Ovary (tissue), 9 donors: Measurements from ENCODE around the gene ARHGAP22. TPM values are rescaled to one million over a fixed set of nuclear protein-coding genes. Genes with fewer than 3 reads are reported as not detected.
A peak's percentile ranks its signal among the peaks of the same experiment; 100 is the strongest.

ENCODE experiments used
- DNase-seq, 5 donors: peaks; one replicate each; pipeline ENCODE4 v3.0.0-alpha.2; 2019 to 2020
- H3K27ac ChIP-seq, 2 donors: fragments of 200-600 bp; one replicate each; pipeline versions ENCODE4 v1.5.1 to v1.8.0; 2019 to 2022
- H3K27me3 ChIP-seq: fragments of 200-600 bp; one replicate; pipeline ENCODE4 v1.8.0; 2022
- H3K36me3 ChIP-seq: fragments of 200-600 bp; sonication (generic); one replicate; pipeline ENCODE4 v1.5.1; 2019
- H3K4me1 ChIP-seq: one replicate; pipeline ENCODE4 v1.8.1; 2013; ENCODE audit warnings: mild to moderate bottlenecking, moderate library complexity; ENCODE audit not compliant: insufficient read depth
- H3K4me3 ChIP-seq: fragments of 200-600 bp; sonication (generic); one replicate; pipeline ENCODE4 v1.5.1; 2017
- H3K9me3 ChIP-seq, 2 donors: fragments of 200-600 bp in 1 of 2; sonication (generic) in 1 of 2; one replicate each; pipeline versions ENCODE4 v1.5.1 to v1.8.1; 2013 to 2019; ENCODE audit warnings: mild to moderate bottlenecking in 1 of 2, moderate library complexity in 1 of 2
- EP300 ChIP-seq: sonication (generic); formaldehyde crosslinking; IDR thresholded peaks from one replicate; pipeline ENCODE4 v1.6.1; 2017; ENCODE audit warnings: antibody characterized with exemption
- POLR2A ChIP-seq: fragments of 450-650 bp; IDR thresholded peaks from one replicate; pipeline ENCODE4 v1.6.1; 2017; ENCODE audit warnings: antibody characterized with exemption, mild to moderate bottlenecking, moderate library complexity
- WGBS, 3 donors: extraction: QIAGEN DNeasy Blood & Tissue Kit in 1 of 3; methylation state at CpG; one replicate each; pipeline versions ENCODE4 v1.1.5 to v1.1.7; 2013 to 2017; 5-methylcytosine and 5-hydroxymethylcytosine counted together
- intact Hi-C, 4 donors: fragments of 100-400 bp; cut with DNase I; formaldehyde crosslinking; loops; one replicate each; pipeline versions ENCODE4 v1.11.0 to v1.15.1; 2022 to 2023
- polyA plus RNA-seq, 2 donors: library from polyadenylated mRNA; stranded (reverse); fragments of 200-250 nt in 1 of 2; fragments of 350-450 nt in 1 of 2; fragmentation: Illumina TruSeq in 1 of 2; extraction: RNeasy Lipid Tissue Mini Kit (QIAGEN cat#74804) in 1 of 2; gene quantifications; one replicate each; pipeline ENCODE4 v1.2.3, GENCODE V29; 2013 to 2014
- total RNA-seq, 7 donors: library from RNA; depleted of rRNA in 2 of 7; stranded (reverse); fragments of >200 nt in 2 of 7; fragmentation: NEBNext Ultra II Directional in 3 of 7; extraction: Animal tissue kit (Norgen Biotek cat#: 25700) in 3 of 7; gene quantifications; one replicate each; pipeline versions ENCODE4 v1.1.0 to v1.2.4, GENCODE V29; 2016 to 2023
- TF ChIP-seq, protein P1 (sequence below), 3 donors: fragments of 450-650 bp in 2 of 3; fragments of 200-600 bp in 1 of 3; IDR thresholded peaks; one replicate each; pipeline versions ENCODE4 v1.5.1 to v1.8.0; 2016 to 2022; ENCODE audit warnings: antibody characterized with exemption in 3 of 3, mild to moderate bottlenecking in 1 of 3
- donor health status: DM: no; HTN: no; CAD: no; lungs with moderate emphysema.
- donor health status: DM: no; HTN: no; CAD: no.
- donor health status: Bipolar disorder and iron deficiency.
- donor health status: DM: yes; HTN: yes; CAD: no.
- donor health status: DM: no; HTN: no; CAD: no.
- donor health status: DM: yes; HTN: yes; CAD: no.

ARHGAP22 gene
- total and polyA plus RNA-seq, 9 donors, result 3.9 to 14.3 (median 5.7) TPM

DNA sequence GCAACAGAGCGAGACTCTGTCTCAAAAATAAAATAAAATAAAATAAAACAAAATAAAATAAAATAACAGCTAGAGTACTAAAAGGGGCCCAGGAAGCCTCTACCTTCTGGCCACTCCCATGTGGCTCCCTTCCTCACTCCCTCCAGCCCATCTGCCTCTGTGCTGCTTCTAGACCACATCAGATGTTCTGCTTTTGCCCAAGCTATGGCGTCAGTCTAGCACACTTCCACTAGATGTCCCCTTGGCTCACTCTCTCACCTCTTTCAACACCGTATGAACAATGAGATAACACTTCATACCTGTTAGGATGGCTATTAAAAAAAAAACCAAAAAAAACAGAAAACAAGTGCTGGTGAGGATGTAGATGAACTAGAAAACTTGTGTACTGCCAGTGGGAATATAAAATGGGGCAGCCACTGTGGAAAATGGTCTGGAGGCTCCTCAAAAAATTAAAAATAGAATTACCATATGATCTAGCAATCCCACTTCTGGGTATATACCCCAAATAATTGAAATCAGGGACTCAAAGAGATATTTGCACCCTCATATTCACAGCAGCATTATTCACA is 132.3 kb downstream of the ARHGAP22 start:
- Histone ChIP-seq H3K27ac (no peak overlapping the region), H3K4me1 (peaks cover 19% of the 10 kb centered on the region), H3K9me3 (no peaks in the 10 kb centered on the region), H3K36me3 (no peaks in the 10 kb centered on the region), H3K4me3 (no peak overlapping the region), H3K27me3 (no peaks in the 10 kb centered on the region)
- intact Hi-C loops, result no loop called here
- no peak for DNase-seq
- 64 to 66% (median 64%) methylated on average over 3 of the region's 3 CpGs for WGBS, 3 donors
- TF ChIP-seq, protein P1, sequence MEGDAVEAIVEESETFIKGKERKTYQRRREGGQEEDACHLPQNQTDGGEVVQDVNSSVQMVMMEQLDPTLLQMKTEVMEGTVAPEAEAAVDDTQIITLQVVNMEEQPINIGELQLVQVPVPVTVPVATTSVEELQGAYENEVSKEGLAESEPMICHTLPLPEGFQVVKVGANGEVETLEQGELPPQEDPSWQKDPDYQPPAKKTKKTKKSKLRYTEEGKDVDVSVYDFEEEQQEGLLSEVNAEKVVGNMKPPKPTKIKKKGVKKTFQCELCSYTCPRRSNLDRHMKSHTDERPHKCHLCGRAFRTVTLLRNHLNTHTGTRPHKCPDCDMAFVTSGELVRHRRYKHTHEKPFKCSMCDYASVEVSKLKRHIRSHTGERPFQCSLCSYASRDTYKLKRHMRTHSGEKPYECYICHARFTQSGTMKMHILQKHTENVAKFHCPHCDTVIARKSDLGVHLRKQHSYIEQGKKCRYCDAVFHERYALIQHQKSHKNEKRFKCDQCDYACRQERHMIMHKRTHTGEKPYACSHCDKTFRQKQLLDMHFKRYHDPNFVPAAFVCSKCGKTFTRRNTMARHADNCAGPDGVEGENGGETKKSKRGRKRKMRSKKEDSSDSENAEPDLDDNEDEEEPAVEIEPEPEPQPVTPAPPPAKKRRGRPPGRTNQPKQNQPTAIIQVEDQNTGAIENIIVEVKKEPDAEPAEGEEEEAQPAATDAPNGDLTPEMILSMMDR (IDR thresholded peaks at IDR 0.05), result no peak
- TF ChIP-seq POLR2A (no peak), EP300 (no peak)

DNA sequence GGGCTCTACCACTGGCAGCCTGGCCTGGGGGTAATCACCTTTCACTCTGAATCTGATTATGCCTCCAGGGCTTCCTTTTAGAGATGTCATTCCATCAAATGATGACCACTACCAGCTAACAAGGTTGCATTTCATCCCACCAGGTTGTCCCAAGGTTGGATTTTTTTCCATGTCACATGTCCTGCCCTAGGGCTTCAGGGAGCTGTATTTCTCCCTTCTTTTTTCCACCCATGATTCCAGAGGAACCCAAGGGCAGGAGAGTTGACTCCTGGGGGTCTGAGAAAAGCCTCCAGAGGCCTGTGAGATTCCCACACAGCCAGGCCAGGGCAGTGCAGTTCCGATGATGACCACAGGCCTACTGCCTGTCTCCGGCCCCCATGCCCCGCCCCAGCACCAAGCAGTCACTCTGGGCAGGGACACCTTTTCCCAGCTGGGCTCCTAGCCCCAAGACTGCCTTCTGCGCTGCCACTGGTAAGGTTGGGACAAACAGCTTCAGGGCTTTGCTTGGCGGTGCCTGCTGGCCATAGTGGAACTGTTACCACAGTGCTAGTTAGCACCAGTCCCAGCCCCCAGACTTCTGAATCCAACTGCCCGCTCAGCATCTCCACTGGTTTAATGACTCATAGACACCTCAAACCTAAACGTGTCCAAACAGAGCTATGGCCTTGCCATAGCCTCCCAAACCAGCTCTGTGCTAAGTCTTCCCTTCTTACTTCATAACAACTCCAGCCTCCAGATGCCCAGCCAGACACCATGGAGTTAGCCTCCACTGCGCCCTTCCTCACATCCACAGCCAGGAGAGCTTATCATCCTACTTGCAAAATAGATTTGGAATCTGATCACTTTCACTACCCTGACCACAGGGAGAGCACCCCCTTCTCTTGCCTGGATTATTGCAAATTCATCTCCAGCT is 133.7 kb downstream of the ARHGAP22 start:
- no peak overlapping the region for H3K4me3 ChIP-seq
- intact Hi-C loops, result no loop called here
- WGBS, 3 donors, result 77 to 78% (median 77%) methylated on average over 8 of the region's 8 CpGs
- no peaks in the 10 kb centered on the region for H3K36me3 ChIP-seq
- H3K27ac ChIP-seq, result peak overlapping the region; percentile 43 to 73
- DNase-seq, result peak in 2 of 5 donors; percentile 24 to 26
- peaks cover 19% of the 10 kb centered on the region for H3K4me1 ChIP-seq
- TF ChIP-seq POLR2A, result no peak
- TF ChIP-seq EP300, result no peak
- TF ChIP-seq, protein P1 (IDR thresholded peaks at IDR 0.05), result no peak
- no peaks in the 10 kb centered on the region for H3K27me3 ChIP-seq
- no peaks in the 10 kb centered on the region for H3K9me3 ChIP-seq

DNA sequence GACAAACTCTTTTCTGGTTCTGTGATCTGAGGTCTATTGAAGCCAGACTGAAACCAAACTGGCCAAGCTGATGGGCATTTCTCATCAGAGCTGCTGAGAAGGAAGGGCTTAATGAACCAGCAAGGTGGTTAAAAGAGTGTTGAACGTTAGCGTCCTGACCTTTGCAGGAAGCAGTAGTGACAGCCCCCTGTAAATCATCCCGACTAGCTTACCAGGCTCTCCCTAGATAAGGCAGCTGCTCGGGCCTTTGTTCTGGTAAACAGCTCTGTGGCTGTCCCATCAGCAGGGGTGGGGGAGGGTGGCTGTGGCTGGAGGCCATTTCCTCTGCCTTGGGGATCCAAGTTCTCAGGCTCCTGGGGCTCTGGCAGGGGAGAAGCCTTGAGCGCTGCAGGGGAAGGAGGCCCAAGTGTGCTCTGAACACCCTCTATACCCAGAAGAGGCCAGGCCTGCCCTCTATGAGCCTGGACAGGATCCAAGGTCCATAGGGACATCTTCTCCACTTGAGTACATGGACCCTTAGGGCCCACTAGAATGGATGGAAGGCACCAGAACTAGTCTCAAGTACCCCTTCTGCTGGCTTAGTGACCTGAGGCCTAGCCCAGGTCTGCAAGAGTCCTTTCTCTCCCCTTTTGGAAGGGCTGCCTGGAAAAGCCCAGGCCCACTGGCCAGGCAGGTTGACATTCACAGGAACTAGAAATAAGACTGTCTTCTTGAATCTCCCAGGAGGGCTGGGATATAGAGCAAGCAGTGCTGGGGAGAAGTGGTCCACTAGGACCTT is 134.6 kb downstream of the ARHGAP22 start:
- H3K4me1 ChIP-seq, result peaks cover 21% of the 10 kb centered on the region
- H3K4me3 ChIP-seq, result no peak overlapping the region
- intact Hi-C loops, result no loop called here
- DNase-seq, result peak in 4 of 5 donors; percentile 48 to 82 (median 74)
- no peaks in the 10 kb centered on the region for H3K9me3 ChIP-seq
- no peak for TF ChIP-seq EP300
- TF ChIP-seq POLR2A, result no peak
- TF ChIP-seq, protein P1 (IDR thresholded peaks at IDR 0.05), result no peak
- H3K27ac ChIP-seq, result peak overlapping the region; percentile 43 to 73
- WGBS, 3 donors, result 25% methylated on average over 5 of the region's 5 CpGs
- H3K36me3 ChIP-seq, result no peaks in the 10 kb centered on the region
- H3K27me3 ChIP-seq, result no peaks in the 10 kb centered on the region

DNA sequence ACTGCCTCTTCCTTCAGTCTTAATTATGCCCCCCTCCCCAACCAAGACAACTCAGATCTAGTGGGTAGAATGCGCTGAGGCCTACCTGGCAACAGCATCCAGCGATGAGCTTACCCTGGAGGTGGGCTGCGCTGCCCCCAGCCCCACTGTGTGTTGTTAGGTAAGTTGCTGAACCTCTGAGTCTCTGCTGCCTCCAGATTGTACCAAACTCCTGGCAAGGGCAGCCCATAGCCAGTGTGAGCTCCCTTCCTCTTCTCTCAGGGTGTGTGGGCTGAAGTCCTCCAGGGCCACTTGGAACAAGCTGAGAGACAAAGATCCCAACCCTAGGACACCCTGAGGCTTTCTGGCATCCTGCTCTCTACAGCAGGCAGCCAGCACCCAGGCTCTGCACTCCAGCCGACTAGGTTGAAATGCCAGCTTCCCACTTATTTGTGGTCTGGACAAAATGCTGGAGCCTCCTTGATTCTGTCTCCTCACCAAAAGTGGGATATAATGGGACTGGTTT is 135.3 kb downstream of the ARHGAP22 start:
- H3K4me1 ChIP-seq, result peaks cover 25% of the 10 kb centered on the region
- WGBS, 3 donors, result 86 to 97% (median 88%) methylated on average over 4 of the region's 4 CpGs
- no peaks in the 10 kb centered on the region for H3K27me3 ChIP-seq
- no peaks in the 10 kb centered on the region for H3K9me3 ChIP-seq
- H3K27ac ChIP-seq, result peak overlapping the region in 1 of 2 donors; percentile 73
- TF ChIP-seq POLR2A (no peak), EP300 (no peak)
- TF ChIP-seq, protein P1 (IDR thresholded peaks at IDR 0.05), result no peak
- no peaks in the 10 kb centered on the region for H3K36me3 ChIP-seq
- intact Hi-C loops, result no loop called here
- peak in 3 of 5 donors; percentile 13 to 29 (median 25) for DNase-seq
- H3K4me3 ChIP-seq, result no peak overlapping the region
